GM23338 (cell line): ENCODE data around the gene CMIP. TPM values are rescaled to one million over a fixed set of nuclear protein-coding genes. Genes with fewer than 3 reads are reported as not detected.

Source experiments
- ATAC-seq: fragments of 200-7000 bp; cut with Tn5 transposase; 3 replicates; pipeline ENCODE4 v1.9.1; 2020
- DNase-seq: peaks from one replicate; pipeline ENCODE4 v3.0.0-alpha.2; 2015; ENCODE audit warnings: low spot score
- H2AFZ ChIP-seq: fragments of 200-600 bp; sonication (generic); 2 replicates; pipeline ENCODE4 v1.8.0; 2016; ENCODE audit warnings: antibody characterized with exemption, mild to moderate bottlenecking, moderate library complexity
- H3F3A ChIP-seq: fragments of 200-600 bp; sonication (generic); replicated peaks from 2 replicates; pipeline ENCODE4 v1.8.0; 2017; ENCODE audit warnings: antibody characterized with exemption, mixed run types, low read depth
- H3K27ac ChIP-seq: fragments of 200-600 bp; sonication (generic); 2 replicates; pipeline ENCODE4 v1.6.1; 2016; ENCODE audit warnings: low read depth
- H3K27me3 ChIP-seq: fragments of 200-600 bp; sonication (generic); 2 replicates; pipeline ENCODE4 v1.8.0; 2016; ENCODE audit warnings: mild to moderate bottlenecking, mixed run types, moderate library complexity; ENCODE audit not compliant: insufficient read depth
- H3K36me3 ChIP-seq: fragments of 200-600 bp; sonication (generic); 2 replicates; pipeline ENCODE4 v1.8.0; 2016; ENCODE audit warnings: mild to moderate bottlenecking; ENCODE audit not compliant: insufficient read depth
- H3K4me1 ChIP-seq: fragments of 200-600 bp; sonication (generic); 2 replicates; pipeline ENCODE4 v1.8.0; 2016; ENCODE audit warnings: mild to moderate bottlenecking, moderate library complexity; ENCODE audit not compliant: insufficient read depth
- H3K4me2 ChIP-seq: fragments of 200-600 bp; sonication (generic); 2 replicates; pipeline ENCODE4 v1.7.1; 2017; ENCODE audit warnings: mixed run types
- H3K4me3 ChIP-seq: fragments of 200-600 bp; sonication (generic); 2 replicates; pipeline ENCODE4 v1.6.1; 2016; ENCODE audit warnings: mixed run types
- H3K79me2 ChIP-seq: fragments of 200-600 bp; sonication (generic); replicated peaks from 2 replicates; pipeline ENCODE4 v1.8.0; 2017; ENCODE audit warnings: mild to moderate bottlenecking; ENCODE audit not compliant: insufficient read depth
- H3K9me2 ChIP-seq: fragments of 200-600 bp; sonication (generic); 2 replicates; pipeline ENCODE4 v1.8.0; 2017; ENCODE audit not compliant: insufficient read depth
- H4K20me1 ChIP-seq: fragments of 200-600 bp; sonication (generic); replicated peaks from 2 replicates; pipeline ENCODE4 v1.8.0; 2017; ENCODE audit warnings: mild to moderate bottlenecking; ENCODE audit not compliant: insufficient read depth
- H3K27ac Mint-ChIP-seq: 2 replicates; pipeline ENCODE4 v1.8.0; 2020; ENCODE audit warnings: inconsistent platforms, mild to moderate bottlenecking, moderate library complexity, mixed read lengths
- H3K27me3 Mint-ChIP-seq: 3 replicates; pipeline ENCODE4 v1.8.0; 2022; ENCODE audit warnings: low read depth, mild to moderate bottlenecking, moderate library complexity, mixed read lengths, inconsistent platforms; ENCODE audit not compliant: insufficient read depth, poor library complexity
- H3K36me3 Mint-ChIP-seq: 3 replicates; pipeline ENCODE4 v1.8.0; 2021; ENCODE audit warnings: low read depth, mild to moderate bottlenecking, inconsistent platforms, moderate library complexity, mixed read lengths
- H3K4me1 Mint-ChIP-seq: 3 replicates; pipeline ENCODE4 v1.8.0; 2020; ENCODE audit warnings: mild to moderate bottlenecking, inconsistent platforms, mixed read lengths
- H3K4me3 Mint-ChIP-seq: 3 replicates; pipeline ENCODE4 v1.8.0; 2021; ENCODE audit warnings: moderate library complexity, mild to moderate bottlenecking, inconsistent platforms, mixed read lengths
- H3K9me3 Mint-ChIP-seq: 3 replicates; pipeline ENCODE4 v1.8.0; 2020; ENCODE audit warnings: moderate library complexity, mild to moderate bottlenecking, inconsistent platforms, mixed read lengths
- CTCF ChIP-seq, 2 experiments: fragments of 200-600 bp in 1 of 2; sonication (generic) in 1 of 2; conservative IDR thresholded peaks; 2 replicates each; pipeline versions ENCODE4 v1.5.1 to v1.6.1; 2016 to 2017; ENCODE audit warnings: antibody characterized with exemption in 2 of 2, low read depth in 2 of 2, mild to moderate bottlenecking in 2 of 2, moderate library complexity in 1 of 2
- ETS1 ChIP-seq: IDR thresholded peaks from 2 replicates; pipeline ENCODE4 v1.6.1; 2016; ENCODE audit warnings: antibody characterized with exemption
- EZH2phosphoT487 ChIP-seq: fragments of 200-600 bp; sonication (generic); IDR thresholded peaks from one replicate; pipeline ENCODE4 v1.8.1; 2018; ENCODE audit warnings: antibody characterized with exemption; ENCODE audit not compliant: unreplicated experiment
- JUNB ChIP-seq: IDR thresholded peaks from one replicate; pipeline ENCODE4 v1.6.1; 2016; ENCODE audit warnings: antibody characterized with exemption; ENCODE audit not compliant: unreplicated experiment
- NANOG ChIP-seq: IDR thresholded peaks from 2 replicates; pipeline ENCODE4 v1.6.1; 2016; ENCODE audit warnings: antibody characterized with exemption, borderline replicate concordance
- STAT1 ChIP-seq: IDR thresholded peaks from one replicate; pipeline ENCODE4 v1.6.1; 2016; ENCODE audit warnings: antibody characterized with exemption; ENCODE audit not compliant: unreplicated experiment
- ZNF114 ChIP-seq: fragments of 250-450 bp; sonication (Bioruptor Pico); IDR thresholded peaks from 2 replicates; pipeline ENCODE4 v1.5.0; 2020; ENCODE audit warnings: mild to moderate bottlenecking, moderate library complexity
- ZNF331 ChIP-seq: fragments of 250-450 bp; sonication (Bioruptor Pico); IDR thresholded peaks from 2 replicates; pipeline ENCODE4 v1.5.0; 2020; ENCODE audit warnings: low read depth, mild to moderate bottlenecking, moderate library complexity
- polyA plus RNA-seq: library from polyadenylated mRNA; unstranded; fragments of >200 nt; fragmentation: Nextera tagmentation; extraction: Ambion mirVana; gene quantifications from 2 replicates; pipeline ENCODE4 v1.2.1, GENCODE V29; 2016
- total RNA-seq: library from RNA; depleted of rRNA; stranded (reverse); fragments of >200 nt; shearing (Covaris generic); gene quantifications from 2 replicates; pipeline ENCODE4 v1.2.3, GENCODE V29; 2014

Gene CMIP
- total and polyA plus RNA-seq, 2 experiments from 2014 or later = 9.5 to 62.3 TPM

- TF ChIP-seq CTCF (conservative IDR thresholded peaks at IDR 0.05; ENCODE audit: low read depth in 2 of 2) = no peak
- TF ChIP-seq JUNB = no peak
Measured at GRCh38 chr16:81646561-81646960, 202.0 kb downstream of the CMIP start (continued).

GRCh38 chr16:81647527-81647926, 202.9 kb downstream of the CMIP start:
- peaks cover 26% of the 10 kb centered on the region for H4K20me1 ChIP-seq
- Mint-ChIP-seq H3K4me3 (no peak overlapping the region), H3K9me3 (no peaks in the 10 kb centered on the region; the same call in 2 of the 3 replicates), H3K36me3 (no peaks in the 10 kb centered on the region), H3K4me1 (peaks cover 44% of the 10 kb centered on the region), H3K27ac (peak overlapping the region; percentile 93), H3K27me3 (peaks cover 9% of the 10 kb centered on the region)
- no peaks in the 10 kb centered on the region for H3K27me3 ChIP-seq
- DNase-seq (peak; percentile 46), ATAC-seq (peak; percentile 27)
- H3K36me3 ChIP-seq = no peaks in the 10 kb centered on the region
- H3K27ac ChIP-seq = no peak overlapping the region; the same call in 1 of the 2 replicates
- no peak overlapping the region for H3K4me3 ChIP-seq
- no peak overlapping the region for H2AFZ ChIP-seq
- no peaks in the 10 kb centered on the region for H3K9me2 ChIP-seq
- no peak for TF ChIP-seq ZNF114
- no peak for TF ChIP-seq NANOG
- no peak for TF ChIP-seq STAT1
- no peak for TF ChIP-seq ZNF331 (CRISPR knock-in tag)
- H3K4me2 ChIP-seq = no peak overlapping the region
- H3K79me2 ChIP-seq = peaks cover 52% of the 10 kb centered on the region
- H3F3A ChIP-seq = no peaks in the 10 kb centered on the region
- H3K4me1 ChIP-seq = peaks cover 19% of the 10 kb centered on the region

- Histone ChIP-seq H3K4me3 (no peak overlapping the region), H3K9me2 (no peaks in the 10 kb centered on the region), H3K27me3 (no peaks in the 10 kb centered on the region), H3F3A (no peaks in the 10 kb centered on the region), H3K27ac (no peak overlapping the region), H2AFZ (no peak overlapping the region), H4K20me1 (peaks cover 30% of the 10 kb centered on the region), H3K4me2 (no peak overlapping the region), H3K36me3 (peaks cover 11% of the 10 kb centered on the region; the same call in 1 of the 2 replicates), H3K4me1 (peaks cover 22% of the 10 kb centered on the region), H3K79me2 (peaks cover 40% of the 10 kb centered on the region)
- Mint-ChIP-seq H3K36me3 (peaks cover 4% of the 10 kb centered on the region; the same call in 1 of the 3 replicates), H3K9me3 (no peaks in the 10 kb centered on the region; the same call in 2 of the 3 replicates), H3K4me1 (peaks cover 52% of the 10 kb centered on the region), H3K27ac (peak overlapping the region; percentile 13; the same call in 1 of the 2 replicates), H3K27me3 (peaks cover 8% of the 10 kb centered on the region), H3K4me3 (no peak overlapping the region)
- ATAC-seq (no peak), DNase-seq (no peak)
- TF ChIP-seq CTCF (conservative IDR thresholded peaks at IDR 0.05; ENCODE audit: low read depth in 2 of 2) (no peak), NANOG (no peak), ETS1 (no peak), ZNF331 (CRISPR knock-in tag) (no peak), EZH2phosphoT487 (no peak), JUNB (no peak)
Measured at GRCh38 chr16:81649561-81650184, 205.1 kb downstream of the CMIP start.
